GM18517 (cell line): ENCODE results near the gene RHOG.
"Not testable (repeated sequence)": the region's sequence is repeated elsewhere in the genome, so short reads cannot be mapped to it uniquely, and the experiment has no call there.

Source experiments
- ATAC-seq: cut with Tn5 transposase; IDR thresholded peaks from one replicate; pipeline ENCODE4 v1.9.1; 2021; ENCODE audit warnings: mild to moderate bottlenecking, moderate library complexity; ENCODE audit not compliant: unreplicated experiment

Gene RHOG

GRCh38 chr11:3834664-3835461, 5.9 kb downstream of the RHOG start:
- ATAC-seq = no peak

- ATAC-seq = no peak
These were observed 6.5 kb downstream of the RHOG start for GRCh38 chr11:3834349-3834663.

GRCh38 chr11:3833449-3833848, 7.3 kb downstream of the RHOG start:
- no peak for ATAC-seq

GRCh38 chr11:3832816-3833215, 7.9 kb downstream of the RHOG start:
- no peak for ATAC-seq

- ATAC-seq = no peak
These were observed 9.2 kb downstream of the RHOG start for GRCh38 chr11:3831378-3832239.

GRCh38 chr11:3830730-3831129, 10.0 kb downstream of the RHOG start:
- no peak for ATAC-seq

GRCh38 chr11:3830088-3830487, 10.7 kb downstream of the RHOG start:
- no peak for ATAC-seq

GRCh38 chr11:3827434-3828186, 13.1 kb downstream of the RHOG start:
- ATAC-seq = no peak

- no peak for ATAC-seq
These were observed 14.0 kb downstream of the RHOG start for GRCh38 chr11:3826721-3827120.

GRCh38 chr11:3825473-3826154, 15.1 kb downstream of the RHOG start:
- no peak for ATAC-seq

GRCh38 chr11:3824714-3825472, 15.9 kb downstream of the RHOG start:
- peak; percentile 69 for ATAC-seq

GRCh38 chr11:3823762-3824506, 16.8 kb downstream of the RHOG start:
- ATAC-seq = no peak

GRCh38 chr11:3823303-3823702, 17.5 kb downstream of the RHOG start:
- ATAC-seq = no peak

- ATAC-seq = no peak
These were observed 18.4 kb downstream of the RHOG start for GRCh38 chr11:3822312-3822711.

- no peak for ATAC-seq
These were observed 19.8 kb downstream of the RHOG start for GRCh38 chr11:3820971-3821370.

GRCh38 chr11:3817181-3817800, 23.5 kb downstream of the RHOG start:
- no peak for ATAC-seq

- ATAC-seq = no peak
These were observed 24.1 kb downstream of the RHOG start for GRCh38 chr11:3816673-3817072.

- no peak for ATAC-seq
These were observed 24.9 kb downstream of the RHOG start for GRCh38 chr11:3815845-3816244.

GRCh38 chr11:3814832-3815231, 25.9 kb downstream of the RHOG start:
- not testable (repeated sequence) for ATAC-seq
